ENCODE data around the gene RHEBL1.

- TF ChIP-seq CTCF (conservative IDR thresholded peaks at IDR 0.05): no peak
- no peak for TF ChIP-seq EZH2 (IDR thresholded peaks at IDR 0.05; ENCODE audit: low read depth)
Observed at GRCh38 chr12:49091836-49092085, 22.0 kb upstream of the RHEBL1 start.
